Smooth muscle cell (in vitro differentiated cells): ENCODE data around the gene PLS1. TPM values are rescaled to one million over a fixed set of nuclear protein-coding genes. Genes with fewer than 3 reads are reported as not detected.

Experiments used
- DNase-seq: peaks from one replicate; lab custom pipeline; 2025; ENCODE audit not compliant: unreplicated experiment; lab: John Stamatoyannopoulos, UW
- H2AFZ ChIP-seq: fragments of 200-600 bp; sonication (generic); 2 replicates; pipeline ENCODE4 v1.6.0; 2016; ENCODE audit warnings: antibody characterized with exemption, low read depth, mild to moderate bottlenecking
- H3F3A ChIP-seq: fragments of 200-600 bp; sonication (generic); 2 replicates; pipeline ENCODE4 v1.6.0; 2017; ENCODE audit warnings: antibody characterized with exemption, low read depth
- H3K27ac ChIP-seq: fragments of 200-600 bp; sonication (generic); 2 replicates; pipeline ENCODE4 v1.5.1; 2016; ENCODE audit warnings: low read depth, mild to moderate bottlenecking
- H3K27me3 ChIP-seq: fragments of 200-600 bp; sonication (generic); 2 replicates; pipeline ENCODE4 v1.6.1; 2016; ENCODE audit warnings: low read depth, mild to moderate bottlenecking
- H3K36me3 ChIP-seq: fragments of 200-600 bp; sonication (generic); 2 replicates; pipeline ENCODE4 v1.5.1; 2016; ENCODE audit warnings: low read depth
- H3K4me1 ChIP-seq: fragments of 200-600 bp; sonication (generic); 2 replicates; pipeline ENCODE4 v1.5.1; 2016; ENCODE audit warnings: low read depth
- H3K4me2 ChIP-seq: fragments of 200-600 bp; sonication (generic); 2 replicates; pipeline ENCODE4 v1.6.0; 2016; ENCODE audit warnings: mild to moderate bottlenecking
- H3K4me3 ChIP-seq: fragments of 200-600 bp; sonication (generic); 2 replicates; pipeline ENCODE4 v1.5.1; 2016; ENCODE audit warnings: mild to moderate bottlenecking
- H3K79me2 ChIP-seq: fragments of 200-600 bp; sonication (generic); 2 replicates; pipeline ENCODE4 v1.6.0; 2016; ENCODE audit warnings: low read depth, mild to moderate bottlenecking
- H3K9ac ChIP-seq: fragments of 200-600 bp; sonication (generic); 2 replicates; pipeline ENCODE4 v1.6.0; 2016; ENCODE audit warnings: low read depth
- H3K9me3 ChIP-seq: fragments of 200-600 bp; sonication (generic); replicated peaks from 2 replicates; pipeline ENCODE4 v1.5.1; 2016; ENCODE audit warnings: low read depth
- H4K20me1 ChIP-seq: fragments of 200-600 bp; sonication (generic); 2 replicates; pipeline ENCODE4 v1.6.0; 2016; ENCODE audit warnings: low read depth
- WGBS: methylation state at CpG from one replicate; pipeline ENCODE4 v1.1.7; 2016; ENCODE audit warnings: low lambda C conversion rate; 5-methylcytosine and 5-hydroxymethylcytosine counted together
- polyA plus RNA-seq: library from polyadenylated mRNA; unstranded; fragments of >200 nt; fragmentation: Nextera tagmentation; extraction: Ambion mirVana; gene quantifications from 2 replicates; pipeline ENCODE4 v1.2.1, GENCODE V29; 2016
- total RNA-seq: library from RNA; depleted of rRNA; stranded (reverse); fragments of >200 nt; gene quantifications from 2 replicates; pipeline ENCODE4 v1.2.3, GENCODE V29; 2014
- TF ChIP-seq, protein P1 (sequence below): fragments of 200-600 bp; sonication (generic); IDR thresholded peaks from 2 replicates; pipeline ENCODE4 v1.5.1; 2017; ENCODE audit warnings: borderline replicate concordance, mild to moderate bottlenecking, antibody characterized with exemption; ENCODE audit not compliant: insufficient read depth, poor library complexity, severe bottlenecking

Gene PLS1
- total and polyA plus RNA-seq, 2 experiments from 2014 or later = 1.9 to 3.1 TPM

DNA sequence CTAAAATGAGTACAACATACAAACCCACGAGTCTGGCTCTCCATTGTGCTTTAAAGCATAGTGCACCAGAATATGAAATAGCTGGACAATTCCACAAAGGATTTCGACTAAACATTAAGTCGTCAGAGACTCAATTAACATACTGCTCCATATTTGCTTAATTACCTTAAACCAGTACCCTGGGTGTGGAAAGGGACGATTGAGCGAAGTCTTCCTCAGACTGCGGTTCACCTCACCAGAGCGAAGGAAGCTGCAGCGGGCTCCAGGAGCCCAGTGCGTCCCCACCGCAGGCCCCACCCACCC lies 127.4 kb downstream of the PLS1 start:
- H3K4me1 ChIP-seq = peaks cover 15% of the 10 kb centered on the region
- H3K9ac ChIP-seq = no peak overlapping the region
- H3K27ac ChIP-seq = no peak overlapping the region
- H3K79me2 ChIP-seq = peaks cover 31% of the 10 kb centered on the region
- no peaks in the 10 kb centered on the region for H3K27me3 ChIP-seq
- no peaks in the 10 kb centered on the region for H3K36me3 ChIP-seq
- no peak overlapping the region for H2AFZ ChIP-seq
- WGBS = 5% methylated on average over 10 of the region's 10 CpGs
- TF ChIP-seq, protein P1, sequence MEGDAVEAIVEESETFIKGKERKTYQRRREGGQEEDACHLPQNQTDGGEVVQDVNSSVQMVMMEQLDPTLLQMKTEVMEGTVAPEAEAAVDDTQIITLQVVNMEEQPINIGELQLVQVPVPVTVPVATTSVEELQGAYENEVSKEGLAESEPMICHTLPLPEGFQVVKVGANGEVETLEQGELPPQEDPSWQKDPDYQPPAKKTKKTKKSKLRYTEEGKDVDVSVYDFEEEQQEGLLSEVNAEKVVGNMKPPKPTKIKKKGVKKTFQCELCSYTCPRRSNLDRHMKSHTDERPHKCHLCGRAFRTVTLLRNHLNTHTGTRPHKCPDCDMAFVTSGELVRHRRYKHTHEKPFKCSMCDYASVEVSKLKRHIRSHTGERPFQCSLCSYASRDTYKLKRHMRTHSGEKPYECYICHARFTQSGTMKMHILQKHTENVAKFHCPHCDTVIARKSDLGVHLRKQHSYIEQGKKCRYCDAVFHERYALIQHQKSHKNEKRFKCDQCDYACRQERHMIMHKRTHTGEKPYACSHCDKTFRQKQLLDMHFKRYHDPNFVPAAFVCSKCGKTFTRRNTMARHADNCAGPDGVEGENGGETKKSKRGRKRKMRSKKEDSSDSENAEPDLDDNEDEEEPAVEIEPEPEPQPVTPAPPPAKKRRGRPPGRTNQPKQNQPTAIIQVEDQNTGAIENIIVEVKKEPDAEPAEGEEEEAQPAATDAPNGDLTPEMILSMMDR = no peak
- H3F3A ChIP-seq = no peaks in the 10 kb centered on the region
- no peaks in the 10 kb centered on the region for H4K20me1 ChIP-seq
- DNase-seq = no peak
- no peaks in the 10 kb centered on the region for H3K9me3 ChIP-seq
- H3K4me3 ChIP-seq = peak overlapping the region; percentile 66
- peak overlapping the region; percentile 88 for H3K4me2 ChIP-seq

DNA sequence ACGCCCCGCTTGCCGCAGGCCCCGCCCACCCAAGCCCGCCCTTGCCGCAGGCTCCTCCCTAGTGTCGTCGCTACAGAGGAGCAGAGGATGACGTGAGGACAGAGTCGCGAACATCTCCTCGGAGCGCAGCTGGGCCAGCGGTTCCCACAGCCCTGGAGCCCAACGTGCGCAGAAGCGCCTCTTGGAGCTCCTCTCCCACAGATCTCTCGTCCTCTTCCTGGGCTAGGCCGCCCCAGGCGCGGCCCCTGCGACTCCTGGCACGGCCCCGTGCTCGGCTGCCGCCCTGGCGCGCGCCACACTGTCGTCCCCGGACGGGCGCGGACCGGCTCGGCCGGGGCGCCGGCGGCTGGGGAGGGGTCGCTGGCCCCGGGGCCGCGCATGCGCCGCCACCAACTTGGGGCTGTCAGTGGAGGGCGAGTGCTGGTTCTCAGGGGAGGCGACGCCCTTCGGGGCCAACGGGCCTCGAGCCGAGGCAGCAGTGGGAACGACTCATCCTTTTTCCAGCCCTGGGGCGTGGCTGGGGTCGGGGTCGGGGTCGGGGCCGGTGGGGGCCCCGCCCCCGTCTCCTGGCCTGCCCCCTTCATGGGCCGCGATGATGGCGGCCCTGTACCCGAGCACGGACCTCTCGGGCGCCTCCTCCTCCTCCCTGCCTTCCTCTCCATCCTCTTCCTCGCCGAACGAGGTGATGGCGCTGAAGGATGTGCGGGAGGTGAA lies 127.9 kb downstream of the PLS1 start, which contains the start of gene TRPC1:
TSS of gene TRPC1 (plus strand) at position 67 of the 714 bp plus-strand sequence. CDS start at position 593, 526 bp downstream.
- no peaks in the 10 kb centered on the region for H3K36me3 ChIP-seq
- no peaks in the 10 kb centered on the region for H3K9me3 ChIP-seq
- TF ChIP-seq, protein P1 = no peak
- peak; percentile 54 for DNase-seq
- peak within 1 kb of the TSS; percentile 60 for H3K9ac ChIP-seq
- H3K27me3 ChIP-seq = no peaks in the 10 kb centered on the region
- H3K79me2 ChIP-seq = peaks cover 31% of the 10 kb centered on the region
- no peaks in the 10 kb centered on the region for H4K20me1 ChIP-seq
- H3K4me2 ChIP-seq = peak within 1 kb of the TSS; percentile 88
- H2AFZ ChIP-seq = peak within 1 kb of the TSS; percentile 58
- no peaks in the 10 kb centered on the region for H3F3A ChIP-seq
- H3K27ac ChIP-seq = peak within 1 kb of the TSS; percentile 67
- H3K4me1 ChIP-seq = peaks cover 15% of the 10 kb centered on the region
- peak within 1 kb of the TSS; percentile 66 for H3K4me3 ChIP-seq
- WGBS = 2% methylated on average over 54 of the region's 73 CpGs

DNA sequence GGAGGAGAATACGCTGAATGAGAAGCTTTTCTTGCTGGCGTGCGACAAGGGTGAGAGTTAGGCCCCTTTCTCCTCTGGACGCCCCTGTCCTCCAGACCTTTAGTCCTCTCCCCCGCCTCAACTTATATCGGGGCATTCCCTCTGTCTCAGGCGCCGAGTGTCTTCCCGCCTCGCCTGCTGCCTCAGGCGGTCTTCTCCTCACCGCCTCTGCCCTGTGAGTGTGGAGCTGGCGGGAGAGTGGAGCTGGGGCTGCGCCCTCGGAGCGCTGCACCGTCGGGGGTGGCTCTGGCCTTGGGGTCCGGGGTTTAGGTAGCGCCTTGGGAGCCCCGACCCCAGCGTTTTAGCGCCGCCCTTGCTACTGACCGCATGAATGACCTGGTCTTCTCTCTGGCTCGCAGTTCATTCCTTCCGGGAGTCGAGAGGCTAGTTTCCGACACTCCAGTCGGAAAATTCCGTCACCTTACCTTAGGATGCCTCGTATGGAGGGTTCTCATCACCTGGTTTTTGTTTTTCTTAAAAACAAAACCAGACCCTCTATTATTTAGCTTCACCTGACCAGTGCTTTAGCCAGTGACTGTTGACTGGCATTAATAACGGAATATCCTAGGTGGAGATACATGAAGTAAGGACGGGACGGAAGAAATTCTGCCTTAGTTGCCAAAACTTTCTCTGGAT lies 128.6 kb downstream of the PLS1 start:
- Histone ChIP-seq H4K20me1 (no peaks in the 10 kb centered on the region), H3K79me2 (peaks cover 31% of the 10 kb centered on the region), H3K4me2 (peak overlapping the region; percentile 88), H3K9me3 (no peaks in the 10 kb centered on the region), H3K4me1 (peaks cover 15% of the 10 kb centered on the region), H2AFZ (peak overlapping the region; percentile 58), H3K27ac (no peak overlapping the region), H3F3A (no peaks in the 10 kb centered on the region), H3K27me3 (no peaks in the 10 kb centered on the region), H3K9ac (peak overlapping the region; percentile 60), H3K4me3 (peak overlapping the region; percentile 66), H3K36me3 (no peaks in the 10 kb centered on the region)
- peak; percentile 20 for DNase-seq
- WGBS = 1% methylated on average over 34 of the region's 35 CpGs
- TF ChIP-seq, protein P1 = no peak
